Measurements from ENCODE around the gene MYORG.

- TF ChIP-seq CTCF (IDR thresholded peaks at IDR 0.05; ENCODE audit: borderline replicate concordance, extremely low read depth, low read length, poor library complexity, severe bottlenecking) (no peak), EZH2 (IDR thresholded peaks at IDR 0.05; ENCODE audit: borderline replicate concordance, low read depth, low read length, severe bottlenecking) (no peak)
Observed at GRCh38 chr9:34376596-34377403, at the start of gene MYORG.
